Neural progenitor cell (in vitro differentiated cells): ENCODE data around the gene NUMB. TPM values are rescaled to one million over a fixed set of nuclear protein-coding genes. Genes with fewer than 3 reads are reported as not detected.

Experiments
- DNase-seq: peaks from one replicate; pipeline ENCODE4 v3.0.0-alpha.2; 2016; ENCODE audit warnings: low spot score
- H2AFZ ChIP-seq: fragments of 200-600 bp; sonication (generic); replicated peaks from 2 replicates; pipeline ENCODE4 v1.6.1; 2016; ENCODE audit warnings: antibody characterized with exemption
- H3F3A ChIP-seq: fragments of 200-600 bp; sonication (generic); 2 replicates; pipeline ENCODE4 v1.6.1; 2016; ENCODE audit warnings: antibody characterized with exemption, low read depth
- H3K27ac ChIP-seq: fragments of 200-600 bp; sonication (generic); 2 replicates; pipeline ENCODE4 v1.5.1; 2016; ENCODE audit warnings: mild to moderate bottlenecking
- H3K27me3 ChIP-seq: fragments of 200-600 bp; sonication (generic); 2 replicates; pipeline ENCODE4 v1.6.1; 2016; ENCODE audit warnings: mild to moderate bottlenecking, moderate library complexity
- H3K36me3 ChIP-seq: fragments of 200-600 bp; sonication (generic); 2 replicates; pipeline ENCODE4 v1.5.1; 2016
- H3K4me1 ChIP-seq: fragments of 200-600 bp; sonication (generic); 2 replicates; pipeline ENCODE4 v1.6.1; 2016; ENCODE audit warnings: mixed run types
- H3K4me2 ChIP-seq: fragments of 200-600 bp; sonication (generic); 2 replicates; pipeline ENCODE4 v1.6.1; 2016
- H3K4me3 ChIP-seq: fragments of 200-600 bp; sonication (generic); 2 replicates; pipeline ENCODE4 v1.5.1; 2016
- H3K79me2 ChIP-seq: fragments of 200-600 bp; sonication (generic); 2 replicates; pipeline ENCODE4 v1.6.1; 2016; ENCODE audit warnings: low read depth
- H3K9ac ChIP-seq: fragments of 200-600 bp; sonication (generic); 2 replicates; pipeline ENCODE4 v1.6.1; 2016
- H3K9me3 ChIP-seq: fragments of 200-600 bp; sonication (generic); 2 replicates; pipeline ENCODE4 v1.5.1; 2016; ENCODE audit warnings: low read depth
- H4K20me1 ChIP-seq: fragments of 200-600 bp; sonication (generic); 2 replicates; pipeline ENCODE4 v1.6.1; 2016; ENCODE audit warnings: low read depth
- H3K27ac Mint-ChIP-seq: 3 replicates; pipeline ENCODE4 v1.8.0; 2021; ENCODE audit warnings: mixed read lengths
- H3K27me3 Mint-ChIP-seq: 2 replicates; pipeline ENCODE4 v1.8.0; 2022; ENCODE audit warnings: low read depth, mild to moderate bottlenecking, inconsistent platforms, moderate library complexity, mixed read lengths; ENCODE audit not compliant: insufficient read depth
- H3K36me3 Mint-ChIP-seq: 3 replicates; pipeline ENCODE4 v1.8.0; 2021; ENCODE audit warnings: mixed read lengths
- H3K4me1 Mint-ChIP-seq: 3 replicates; pipeline ENCODE4 v1.8.0; 2021; ENCODE audit warnings: mixed read lengths
- H3K4me3 Mint-ChIP-seq: 3 replicates; pipeline ENCODE4 v1.8.0; 2021; ENCODE audit warnings: mild to moderate bottlenecking, moderate library complexity, mixed read lengths
- H3K9me3 Mint-ChIP-seq: 3 replicates; pipeline ENCODE4 v1.8.0; 2020; ENCODE audit warnings: mixed read lengths
- EZH2 ChIP-seq: fragments of 200-600 bp; sonication (generic); IDR thresholded peaks from 2 replicates; pipeline ENCODE4 v1.6.1; 2017; ENCODE audit warnings: antibody characterized with exemption, mild to moderate bottlenecking, moderate library complexity
- EZH2phosphoT487 ChIP-seq: fragments of 200-600 bp; sonication (generic); IDR thresholded peaks from 2 replicates; pipeline ENCODE4 v1.6.1; 2017; ENCODE audit warnings: antibody characterized with exemption
- total RNA-seq: library from RNA; depleted of rRNA; stranded (reverse); fragments of >200 nt; gene quantifications from 2 replicates; pipeline ENCODE4 v1.2.3, GENCODE V29; 2015; ENCODE audit warnings: low replicate concordance
- TF ChIP-seq, protein P1 (sequence below): fragments of 200-600 bp; sonication (generic); IDR thresholded peaks from 2 replicates; pipeline ENCODE4 v1.5.1; 2017; ENCODE audit warnings: antibody characterized with exemption, mild to moderate bottlenecking

NUMB gene
- total RNA-seq, 1 donor from 2014 or later: 37.2 TPM

DNA sequence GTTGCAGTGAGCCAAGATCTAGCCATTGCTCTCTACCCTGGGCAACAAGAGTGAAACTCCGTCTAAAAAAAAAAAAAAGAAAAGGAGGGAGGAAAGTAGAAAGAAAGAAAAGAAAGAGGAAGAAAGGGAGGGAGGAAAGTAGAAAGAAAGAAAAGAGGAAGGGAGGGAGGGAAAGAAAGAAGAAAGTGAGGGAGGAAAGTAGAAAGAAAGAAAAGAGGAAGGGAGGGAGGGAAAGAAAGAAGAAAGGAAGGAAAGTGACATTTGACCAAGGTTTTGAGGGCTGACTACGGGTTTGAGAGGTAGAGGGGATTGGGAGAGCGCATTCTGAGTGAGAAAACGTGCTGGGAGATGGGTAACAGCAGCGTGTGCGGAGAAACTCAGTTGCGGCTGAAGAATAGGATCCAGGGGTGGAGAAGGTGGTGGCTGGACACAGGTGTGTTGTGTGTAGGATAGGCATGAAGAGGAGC is 221.6 kb downstream of the NUMB start:
- no peaks in the 10 kb centered on the region for H3K36me3 Mint-ChIP-seq
- peak overlapping the region; percentile 90 for H2AFZ ChIP-seq
- H3K36me3 ChIP-seq: no peaks in the 10 kb centered on the region
- H3K9me3 ChIP-seq: no peaks in the 10 kb centered on the region
- peak overlapping the region; percentile 81 for H3K4me2 ChIP-seq
- peak overlapping the region; percentile 71 for H3K4me3 ChIP-seq
- no peak overlapping the region for H3K27ac Mint-ChIP-seq
- TF ChIP-seq EZH2: no peak
- no peak for TF ChIP-seq EZH2phosphoT487
- TF ChIP-seq, protein P1, sequence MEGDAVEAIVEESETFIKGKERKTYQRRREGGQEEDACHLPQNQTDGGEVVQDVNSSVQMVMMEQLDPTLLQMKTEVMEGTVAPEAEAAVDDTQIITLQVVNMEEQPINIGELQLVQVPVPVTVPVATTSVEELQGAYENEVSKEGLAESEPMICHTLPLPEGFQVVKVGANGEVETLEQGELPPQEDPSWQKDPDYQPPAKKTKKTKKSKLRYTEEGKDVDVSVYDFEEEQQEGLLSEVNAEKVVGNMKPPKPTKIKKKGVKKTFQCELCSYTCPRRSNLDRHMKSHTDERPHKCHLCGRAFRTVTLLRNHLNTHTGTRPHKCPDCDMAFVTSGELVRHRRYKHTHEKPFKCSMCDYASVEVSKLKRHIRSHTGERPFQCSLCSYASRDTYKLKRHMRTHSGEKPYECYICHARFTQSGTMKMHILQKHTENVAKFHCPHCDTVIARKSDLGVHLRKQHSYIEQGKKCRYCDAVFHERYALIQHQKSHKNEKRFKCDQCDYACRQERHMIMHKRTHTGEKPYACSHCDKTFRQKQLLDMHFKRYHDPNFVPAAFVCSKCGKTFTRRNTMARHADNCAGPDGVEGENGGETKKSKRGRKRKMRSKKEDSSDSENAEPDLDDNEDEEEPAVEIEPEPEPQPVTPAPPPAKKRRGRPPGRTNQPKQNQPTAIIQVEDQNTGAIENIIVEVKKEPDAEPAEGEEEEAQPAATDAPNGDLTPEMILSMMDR: no peak
- peak overlapping the region; percentile 79 for H3K4me3 Mint-ChIP-seq
- no peak overlapping the region for H3K27ac ChIP-seq
- peaks cover 57% of the 10 kb centered on the region for H3K4me1 Mint-ChIP-seq
- H3K79me2 ChIP-seq: peaks cover 13% of the 10 kb centered on the region
- H3F3A ChIP-seq: peaks cover 40% of the 10 kb centered on the region
- peaks cover 2% of the 10 kb centered on the region for H3K9me3 Mint-ChIP-seq
- no peak overlapping the region for H3K9ac ChIP-seq
- H3K27me3 ChIP-seq: peaks cover 49% of the 10 kb centered on the region
- H3K27me3 Mint-ChIP-seq: peaks cover 37% of the 10 kb centered on the region
- peaks cover 9% of the 10 kb centered on the region for H4K20me1 ChIP-seq
- peaks cover 78% of the 10 kb centered on the region for H3K4me1 ChIP-seq
- peak; percentile 24 for DNase-seq

GRCh38 chr14:73236157-73236556 is 222.2 kb downstream of the NUMB start:
- Histone ChIP-seq H3K4me2 (peak overlapping the region; percentile 81), H4K20me1 (peaks cover 9% of the 10 kb centered on the region), H3K4me3 (peak overlapping the region; percentile 71), H3K9ac (no peak overlapping the region), H2AFZ (no peak overlapping the region), H3K79me2 (peaks cover 13% of the 10 kb centered on the region), H3K27ac (peak overlapping the region; percentile 80), H3K27me3 (peaks cover 49% of the 10 kb centered on the region), H3K9me3 (no peaks in the 10 kb centered on the region), H3K4me1 (peaks cover 75% of the 10 kb centered on the region), H3K36me3 (no peaks in the 10 kb centered on the region), H3F3A (peaks cover 40% of the 10 kb centered on the region)
- Mint-ChIP-seq H3K9me3 (peaks cover 2% of the 10 kb centered on the region), H3K4me1 (peaks cover 57% of the 10 kb centered on the region), H3K27me3 (peaks cover 37% of the 10 kb centered on the region), H3K27ac (peak overlapping the region; percentile 67), H3K4me3 (peak overlapping the region; percentile 71), H3K36me3 (no peaks in the 10 kb centered on the region)
- DNase-seq: peak; percentile 50
- TF ChIP-seq, protein P1: no peak
- TF ChIP-seq EZH2 (no peak), EZH2phosphoT487 (no peak)

- Histone ChIP-seq H3K4me1 (peaks cover 73% of the 10 kb centered on the region), H3K9me3 (no peaks in the 10 kb centered on the region), H3K36me3 (no peaks in the 10 kb centered on the region), H3F3A (peaks cover 40% of the 10 kb centered on the region), H4K20me1 (peaks cover 9% of the 10 kb centered on the region), H3K4me2 (peak overlapping the region; percentile 81), H3K27ac (peak overlapping the region; percentile 80), H3K9ac (no peak overlapping the region), H2AFZ (no peak overlapping the region), H3K4me3 (peak overlapping the region; percentile 71), H3K27me3 (peaks cover 49% of the 10 kb centered on the region), H3K79me2 (peaks cover 13% of the 10 kb centered on the region)
- Mint-ChIP-seq H3K27ac (peak overlapping the region; percentile 46), H3K27me3 (peaks cover 37% of the 10 kb centered on the region), H3K9me3 (peaks cover 2% of the 10 kb centered on the region), H3K4me1 (peaks cover 57% of the 10 kb centered on the region), H3K36me3 (no peaks in the 10 kb centered on the region), H3K4me3 (peak overlapping the region; percentile 71)
- TF ChIP-seq EZH2 (peak; percentile 26), EZH2phosphoT487 (peak; percentile 43)
- TF ChIP-seq, protein P1: no peak
- peak; percentile 83 for DNase-seq
These were observed 222.7 kb downstream of the NUMB start for GRCh38 chr14:73235531-73236155.
